Fibroblast of upper back skin (primary cell): ENCODE data around the gene AOC1.
"Not testable (repeated sequence)": the region's sequence is repeated elsewhere in the genome, so short reads cannot be mapped to it uniquely, and the experiment has no call there.

Experiments
- DNase-seq: peaks from one replicate; pipeline ENCODE4 v3.0.0-alpha.2; 2013

AOC1 gene, protein sequence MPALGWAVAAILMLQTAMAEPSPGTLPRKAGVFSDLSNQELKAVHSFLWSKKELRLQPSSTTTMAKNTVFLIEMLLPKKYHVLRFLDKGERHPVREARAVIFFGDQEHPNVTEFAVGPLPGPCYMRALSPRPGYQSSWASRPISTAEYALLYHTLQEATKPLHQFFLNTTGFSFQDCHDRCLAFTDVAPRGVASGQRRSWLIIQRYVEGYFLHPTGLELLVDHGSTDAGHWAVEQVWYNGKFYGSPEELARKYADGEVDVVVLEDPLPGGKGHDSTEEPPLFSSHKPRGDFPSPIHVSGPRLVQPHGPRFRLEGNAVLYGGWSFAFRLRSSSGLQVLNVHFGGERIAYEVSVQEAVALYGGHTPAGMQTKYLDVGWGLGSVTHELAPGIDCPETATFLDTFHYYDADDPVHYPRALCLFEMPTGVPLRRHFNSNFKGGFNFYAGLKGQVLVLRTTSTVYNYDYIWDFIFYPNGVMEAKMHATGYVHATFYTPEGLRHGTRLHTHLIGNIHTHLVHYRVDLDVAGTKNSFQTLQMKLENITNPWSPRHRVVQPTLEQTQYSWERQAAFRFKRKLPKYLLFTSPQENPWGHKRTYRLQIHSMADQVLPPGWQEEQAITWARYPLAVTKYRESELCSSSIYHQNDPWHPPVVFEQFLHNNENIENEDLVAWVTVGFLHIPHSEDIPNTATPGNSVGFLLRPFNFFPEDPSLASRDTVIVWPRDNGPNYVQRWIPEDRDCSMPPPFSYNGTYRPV

DNA sequence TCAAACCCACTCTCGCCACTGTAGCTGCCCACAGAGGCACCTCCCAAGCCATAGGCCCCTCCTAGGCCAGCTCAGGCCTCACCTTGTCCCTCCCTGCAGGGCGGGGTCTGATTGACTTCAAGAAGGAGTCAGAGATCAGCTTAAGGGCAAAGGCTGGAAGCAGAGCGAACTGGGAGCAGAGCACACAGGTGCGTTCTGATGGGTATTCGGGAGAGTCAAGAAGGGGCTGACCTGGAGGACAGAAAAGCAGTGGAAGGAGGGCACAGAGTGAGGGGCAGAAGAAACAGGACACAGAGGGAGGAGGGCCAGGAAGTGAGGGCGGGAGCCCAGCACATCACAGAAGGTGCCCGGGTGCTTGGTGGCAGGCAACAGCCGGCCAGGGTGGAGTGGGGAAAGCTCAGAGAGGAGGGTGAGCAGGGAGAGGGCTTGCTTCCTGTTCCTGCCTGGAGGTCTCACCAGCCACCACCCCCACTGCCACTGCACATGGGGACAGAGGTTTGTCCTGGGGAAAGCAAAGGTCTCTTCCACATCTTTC is at the start of gene AOC1:
Gene AOC1 (plus strand): TSS at position 147 of the 535 bp plus-strand sequence. CDS start 3,954 bp downstream, outside the sequence.
- DNase-seq, result no peak

DNA sequence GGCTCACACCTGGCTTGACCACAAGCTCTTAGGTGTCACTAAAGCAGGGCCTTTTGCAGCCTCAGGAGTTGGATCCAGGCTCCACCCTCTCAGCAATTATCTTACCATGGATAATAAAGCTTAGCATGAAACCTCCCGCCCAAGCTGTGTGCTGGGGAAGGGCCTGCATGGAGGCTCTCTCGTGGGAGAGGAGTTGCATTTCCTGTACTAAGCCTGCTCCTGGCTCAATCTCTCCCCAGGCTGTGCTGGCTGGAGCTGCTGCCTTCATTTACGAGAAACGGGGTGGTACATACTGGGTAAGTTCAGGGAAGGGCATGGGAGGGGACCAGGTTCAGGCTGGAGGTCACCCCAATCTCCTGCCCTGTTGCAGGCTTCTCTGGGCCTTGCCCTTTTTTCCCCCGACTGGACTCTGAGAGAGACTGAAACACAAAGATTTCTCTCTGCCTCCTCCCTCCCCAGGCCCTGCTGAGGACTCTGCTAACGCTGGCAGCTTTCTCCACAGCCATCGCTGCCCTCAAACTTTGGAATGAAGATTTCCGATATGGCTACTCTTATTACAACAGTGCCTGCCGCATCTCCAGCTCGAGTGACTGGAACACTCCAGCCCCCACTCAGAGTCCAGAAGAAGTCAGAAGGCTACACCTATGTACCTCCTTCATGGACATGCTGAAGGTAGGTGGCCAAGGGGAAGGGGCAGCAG is 49.0 kb upstream of the AOC1 start:
- no peak for DNase-seq

DNA sequence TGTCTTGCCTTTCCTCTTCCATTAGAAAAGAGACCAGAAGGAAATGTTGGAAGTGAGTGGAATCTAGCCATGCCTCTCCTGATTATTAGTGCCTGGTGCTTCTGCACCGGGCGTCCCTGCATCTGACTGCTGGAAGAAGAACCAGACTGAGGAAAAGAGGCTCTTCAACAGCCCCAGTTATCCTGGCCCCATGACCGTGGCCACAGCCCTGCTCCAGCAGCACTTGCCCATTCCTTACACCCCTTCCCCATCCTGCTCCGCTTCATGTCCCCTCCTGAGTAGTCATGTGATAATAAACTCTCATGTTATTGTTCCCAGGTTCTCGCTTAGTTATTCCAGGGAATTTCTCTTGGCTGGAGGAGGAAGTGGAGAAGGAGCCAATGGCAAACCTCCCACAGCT is 47.5 kb upstream of the AOC1 start:
- no peak for DNase-seq

DNA sequence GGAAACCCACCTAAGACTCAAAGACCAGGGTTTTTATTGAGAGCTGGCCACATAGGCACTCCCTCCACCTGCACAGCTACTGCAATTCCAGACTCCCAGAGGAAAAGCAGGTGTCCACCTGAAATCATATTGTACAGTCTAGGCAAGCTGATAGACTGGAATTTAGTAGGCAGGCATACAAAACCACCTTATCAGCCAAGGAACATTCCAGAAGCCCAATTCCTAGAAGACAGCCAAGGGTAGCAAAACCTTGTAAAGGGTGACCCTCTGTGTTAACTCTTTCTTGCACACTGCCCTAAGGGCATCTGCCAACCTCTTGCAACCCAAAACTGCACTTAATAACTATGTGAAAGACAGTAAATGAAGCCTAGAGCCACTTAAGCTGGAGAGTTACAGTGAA is 46.5 kb upstream of the AOC1 start:
- no peak for DNase-seq

DNA sequence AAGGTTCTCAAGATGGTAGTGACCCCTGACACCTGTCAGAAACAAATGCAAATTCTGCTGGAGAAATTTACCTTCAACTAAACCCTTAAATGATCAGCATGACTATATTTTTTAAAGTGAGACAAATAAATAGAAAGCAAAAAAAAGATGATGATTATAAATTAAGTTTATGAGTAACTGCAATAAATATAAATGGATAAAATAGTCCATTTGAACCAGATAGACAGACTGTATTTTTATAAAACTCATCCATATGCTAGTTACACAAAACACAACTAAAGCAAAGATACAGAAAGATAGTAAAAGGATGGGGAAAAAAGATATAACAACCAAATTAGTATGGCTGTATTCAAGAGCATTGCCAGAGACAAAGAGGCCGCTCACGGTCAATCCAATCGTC is 45.9 kb upstream of the AOC1 start:
- DNase-seq, result no peak

DNA sequence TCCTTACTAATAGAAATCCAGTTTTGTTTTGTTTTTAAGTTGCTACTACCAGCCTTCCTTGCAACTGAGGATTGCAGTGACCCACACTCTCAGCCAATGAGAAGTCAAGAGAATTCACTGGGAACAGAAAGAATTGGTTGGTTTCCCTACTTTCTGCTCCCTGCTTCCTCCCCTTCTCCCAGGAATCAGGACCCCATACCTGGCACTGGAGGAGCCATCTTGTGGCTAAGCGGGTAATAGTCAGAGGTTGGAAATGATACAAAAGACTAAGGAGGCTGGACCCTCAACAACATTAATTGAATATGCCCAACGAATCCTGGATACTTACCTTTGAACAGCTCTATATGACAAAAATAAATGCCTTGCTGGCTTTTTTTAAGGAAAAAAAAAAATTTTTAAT is 45.5 kb upstream of the AOC1 start:
- DNase-seq, result no peak

DNA sequence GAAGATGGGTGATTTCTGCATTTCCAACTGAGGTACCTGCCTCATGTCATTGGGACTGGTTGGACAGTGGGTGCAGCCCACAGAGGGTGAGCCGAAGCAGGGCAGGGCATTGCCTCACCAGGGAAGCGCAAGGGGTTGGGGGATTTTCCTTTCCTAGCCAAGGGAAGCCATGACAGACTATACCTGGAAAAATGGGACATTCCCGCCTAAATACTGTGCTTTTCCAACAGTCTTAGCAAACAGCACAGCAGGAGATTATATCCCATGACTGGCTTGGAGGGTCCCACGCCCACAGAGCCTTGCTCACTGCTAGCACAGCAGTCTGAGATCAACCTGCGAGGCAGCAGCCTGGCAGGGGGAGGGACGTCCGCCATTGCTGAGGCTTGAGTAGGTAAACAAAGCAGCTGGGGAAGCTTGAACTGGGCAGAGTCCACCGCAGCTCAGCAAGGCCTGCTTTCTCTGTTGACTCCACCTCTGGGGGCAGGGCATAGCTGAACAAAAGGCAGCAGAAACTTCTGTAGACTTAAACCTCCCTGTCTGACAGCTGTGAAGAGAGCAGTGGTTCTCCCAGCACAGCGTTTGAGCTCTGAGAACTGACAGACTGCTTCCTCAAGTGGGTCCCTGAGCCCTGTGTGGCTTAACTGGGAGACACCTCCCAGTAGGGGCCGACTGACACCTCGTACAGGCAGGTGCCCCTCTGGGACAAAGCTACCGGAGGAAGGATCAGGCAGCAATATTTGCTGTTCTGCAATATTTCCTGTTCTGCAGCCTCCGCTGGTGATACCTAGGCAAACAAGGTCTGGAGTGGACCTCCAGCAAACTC is 44.5 kb upstream of the AOC1 start:
- not testable (repeated sequence) for DNase-seq

DNA sequence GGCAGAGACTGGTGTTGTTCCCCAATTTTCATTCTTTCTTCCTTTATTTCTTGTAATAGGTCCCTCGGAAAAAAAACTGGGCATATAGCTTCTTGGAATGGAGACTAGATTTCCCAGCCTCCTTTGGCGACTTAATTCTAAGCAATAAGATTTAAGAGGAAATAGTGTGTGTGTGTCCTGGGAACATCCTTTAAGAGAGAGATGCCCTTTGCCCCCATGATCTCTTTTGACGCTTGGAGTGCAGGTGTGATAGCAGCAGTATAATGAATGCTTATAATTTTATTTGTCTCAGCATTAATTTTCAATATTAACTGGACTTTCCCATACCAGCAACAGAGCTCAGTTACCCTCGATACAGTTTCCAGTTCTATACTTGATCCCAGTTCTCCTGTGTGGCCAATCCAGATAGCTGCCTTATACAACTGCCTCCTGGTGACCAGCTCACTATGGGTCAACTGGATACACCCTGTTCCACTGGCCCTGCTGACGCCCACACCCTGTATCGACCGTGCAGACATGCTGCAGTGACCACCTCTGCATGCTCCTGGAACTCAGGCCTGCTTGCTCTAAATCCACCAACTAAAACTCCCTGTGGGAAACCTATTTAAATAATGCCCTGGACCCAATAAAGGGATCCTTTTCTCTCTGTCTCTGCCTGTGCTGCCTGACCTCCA is 37.9 kb upstream of the AOC1 start:
- no peak for DNase-seq

DNA sequence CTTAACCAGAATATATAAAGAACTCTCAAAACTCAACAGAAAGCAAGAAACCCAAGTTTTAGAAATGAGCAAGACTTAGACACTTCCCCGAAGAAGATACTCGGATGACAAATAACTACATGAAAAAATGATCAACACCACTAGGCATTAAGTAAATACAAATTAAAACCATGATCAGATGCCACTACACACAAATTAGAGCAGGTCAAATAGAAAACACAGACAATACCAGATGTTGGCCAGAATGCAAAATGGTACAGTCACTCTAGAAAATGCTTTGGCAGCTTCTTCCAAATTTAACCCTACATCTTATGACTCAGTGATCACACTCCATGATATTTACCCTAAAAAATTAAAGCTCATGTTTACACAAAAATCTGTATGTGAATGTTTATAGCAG is 33.3 kb upstream of the AOC1 start:
- no peak for DNase-seq

DNA sequence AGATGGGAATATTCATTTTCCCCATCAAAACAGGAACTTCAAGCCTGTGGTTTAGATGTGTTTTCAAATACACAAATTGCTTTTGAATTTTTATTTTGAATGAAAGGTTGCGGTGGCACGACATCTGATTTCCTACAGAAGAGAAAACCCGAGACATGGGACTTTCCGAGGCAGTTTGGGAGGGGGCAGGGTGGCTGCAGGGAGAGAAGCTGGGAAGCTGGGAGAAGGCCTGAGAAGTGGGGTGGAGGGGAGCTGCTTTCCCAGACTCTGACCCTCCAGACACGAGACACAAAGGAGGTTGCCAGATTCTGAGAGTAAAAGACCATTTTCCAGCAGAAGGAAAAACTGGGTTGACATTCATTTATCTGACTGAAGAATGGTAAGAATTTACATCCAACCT is 32.2 kb upstream of the AOC1 start:
- DNase-seq, result no peak

DNA sequence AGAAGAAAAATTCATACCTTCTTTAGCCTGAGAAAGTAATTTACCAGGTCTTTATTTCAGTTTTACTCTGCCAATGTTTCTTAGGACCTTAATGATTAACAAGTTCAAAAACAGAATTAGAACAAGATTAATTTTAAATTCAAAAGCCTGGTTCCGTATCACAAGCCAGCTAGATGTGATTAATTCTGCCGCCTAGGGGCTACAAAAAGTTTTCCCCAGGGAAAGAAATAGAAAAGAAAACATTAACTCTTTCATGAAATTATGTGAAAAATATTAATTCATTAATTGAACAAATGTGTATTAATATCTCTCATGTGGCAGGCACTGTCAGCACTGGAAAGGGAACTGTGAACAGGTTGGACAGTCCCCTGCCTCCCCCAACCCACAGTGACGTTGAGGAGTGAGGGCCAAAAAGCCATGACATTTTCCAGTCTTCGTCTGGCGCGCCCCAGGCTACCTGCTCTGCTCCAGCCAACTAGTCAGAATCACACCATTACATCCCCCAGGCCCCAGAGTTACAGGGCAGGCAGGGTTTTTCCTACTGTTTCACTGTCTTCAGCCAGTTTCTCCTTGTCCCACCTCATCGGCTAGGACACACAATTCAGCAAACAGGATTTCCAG is 31.6 kb upstream of the AOC1 start:
- no peak for DNase-seq

DNA sequence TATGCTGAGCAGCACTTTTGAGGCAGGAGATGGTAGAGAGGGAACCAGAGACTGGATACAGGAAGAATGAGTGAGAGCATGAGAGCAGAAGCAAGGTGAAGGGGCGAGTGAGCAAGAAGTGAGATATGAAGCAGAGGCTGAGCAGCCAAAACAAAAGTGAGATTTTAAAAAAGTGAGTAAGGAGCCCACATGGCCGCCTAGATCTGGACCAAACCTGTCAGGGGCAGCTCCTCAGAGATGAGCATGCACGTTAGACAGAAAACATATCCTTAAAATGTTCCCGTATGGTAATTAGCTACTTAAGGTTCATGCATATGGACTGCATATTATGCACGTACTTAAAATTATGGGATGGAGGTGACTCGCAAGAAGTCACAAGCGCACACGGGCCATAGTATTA is 29.3 kb upstream of the AOC1 start:
- DNase-seq, result no peak

DNA sequence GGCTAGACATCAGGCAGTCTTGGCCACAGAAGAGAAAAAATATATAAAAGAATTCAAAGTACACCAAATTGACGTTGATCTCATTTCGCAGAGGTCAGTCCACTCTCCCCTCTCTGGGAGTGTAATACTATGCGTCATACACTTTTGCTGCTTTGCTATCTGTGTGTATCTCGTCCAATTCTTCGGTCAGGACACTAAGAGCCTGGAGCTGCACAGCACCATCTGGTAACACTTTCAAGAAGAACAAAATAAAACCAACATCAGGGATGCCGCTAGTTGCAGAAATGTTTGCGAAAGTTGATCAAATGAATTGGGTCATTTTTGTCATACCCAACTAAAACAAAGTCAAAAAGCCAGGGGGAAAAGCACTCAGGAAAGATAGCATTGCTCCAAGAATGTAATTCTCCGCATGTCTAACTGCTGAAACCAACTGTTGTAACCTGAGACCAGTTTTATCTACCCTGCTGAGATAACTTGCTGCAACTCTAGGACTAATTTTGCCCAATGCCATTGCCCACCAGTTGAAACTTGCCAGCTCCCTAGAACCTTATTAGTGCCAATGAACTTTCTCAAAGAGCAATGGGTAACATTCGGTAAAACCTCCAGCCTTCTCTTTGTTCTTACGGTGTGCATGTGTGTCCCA is 28.7 kb upstream of the AOC1 start:
- DNase-seq, result no peak

DNA sequence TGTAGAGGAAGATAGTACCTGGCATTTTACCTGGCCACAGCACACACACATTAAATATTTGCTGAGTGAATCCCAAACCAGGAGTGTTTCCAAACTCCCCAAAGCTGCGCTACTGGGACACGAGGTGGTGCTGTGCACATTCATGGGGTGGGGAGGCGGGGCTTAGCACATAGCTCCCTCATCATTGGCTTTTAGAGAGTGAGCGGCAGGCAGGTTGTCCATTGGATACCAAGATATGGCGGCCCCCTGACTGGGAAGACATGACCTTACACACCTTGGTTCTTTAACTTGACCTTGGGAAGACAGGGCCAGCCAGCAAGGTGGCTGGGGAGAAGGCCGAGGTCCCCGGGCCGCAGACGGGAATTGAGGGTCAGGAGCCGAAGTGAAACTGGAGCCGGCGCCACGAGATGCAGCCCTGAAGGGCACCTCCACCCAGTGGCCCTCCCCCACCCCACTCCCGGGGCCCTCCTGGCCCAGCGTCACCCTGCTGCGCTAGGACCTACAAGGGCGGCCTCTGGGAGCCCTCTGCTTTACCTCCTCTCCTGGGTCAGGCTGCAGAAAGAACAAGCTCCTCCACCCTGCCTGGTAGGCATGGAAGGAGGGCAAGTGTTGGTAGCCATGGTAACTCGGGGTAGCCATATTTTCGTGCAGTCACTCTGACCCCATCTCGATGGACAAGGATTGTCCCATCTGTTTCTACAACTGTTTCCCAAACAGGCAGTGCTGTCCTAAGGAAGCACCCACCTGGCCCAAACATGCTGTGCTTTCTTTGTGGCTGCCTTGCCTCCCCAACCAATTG is 27.7 kb upstream of the AOC1 start:
- DNase-seq, result no peak

DNA sequence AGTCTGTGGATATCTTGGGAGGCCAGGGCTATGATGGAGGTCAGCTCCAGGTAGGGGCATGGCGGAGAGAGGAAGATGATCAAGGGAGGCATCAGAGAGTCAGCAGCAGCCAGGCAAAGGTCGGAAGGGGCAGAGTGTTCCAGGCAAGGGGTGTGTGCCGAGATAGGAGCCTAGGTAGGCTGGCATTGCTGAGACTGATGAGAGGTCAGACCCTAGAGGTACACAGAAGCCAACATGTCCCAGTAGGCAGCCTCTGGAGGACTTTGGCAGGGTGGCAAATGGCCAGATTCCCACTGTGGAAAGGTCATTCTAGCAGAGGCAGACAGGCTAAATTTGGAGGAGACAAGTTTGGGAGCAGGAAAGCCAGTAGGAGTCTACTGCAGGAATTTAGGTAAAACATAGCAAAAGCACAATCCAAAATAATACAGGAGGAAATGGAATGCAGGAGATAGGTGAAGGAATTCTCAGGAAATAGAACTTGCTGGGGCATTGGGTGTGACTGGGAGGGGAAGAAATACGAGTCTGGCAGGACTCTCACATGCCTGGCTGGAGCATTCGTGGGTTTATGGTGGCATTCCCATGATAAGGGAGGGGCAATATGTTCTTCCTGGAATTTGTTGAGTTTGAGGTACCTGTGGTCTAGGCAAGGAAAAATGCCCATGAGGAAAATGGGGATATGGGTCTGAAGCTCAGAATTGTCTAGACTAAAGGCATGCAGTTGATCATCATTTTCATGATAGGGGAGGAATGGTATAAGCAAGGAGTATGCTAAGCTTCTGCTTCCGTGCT is 26.1 kb upstream of the AOC1 start:
- no peak for DNase-seq

DNA sequence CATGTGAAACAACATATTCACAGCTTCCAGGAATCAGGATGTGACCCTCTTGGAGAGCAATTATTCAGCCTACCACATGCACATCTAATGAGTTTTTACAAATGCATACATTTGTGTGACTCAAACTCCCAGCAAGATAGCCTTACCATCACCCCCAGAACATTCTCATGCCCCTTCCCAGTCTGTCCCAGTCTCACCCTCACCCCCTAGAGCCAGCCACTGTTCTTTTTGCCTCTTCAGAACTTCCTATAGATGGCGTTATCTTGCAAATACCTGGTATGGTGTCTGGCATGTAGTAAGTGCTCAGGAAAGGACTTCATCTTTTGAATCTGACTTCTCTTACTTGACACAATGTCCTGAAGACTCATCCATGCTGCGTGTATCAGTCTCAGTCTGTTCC is 23.9 kb upstream of the AOC1 start:
- no peak for DNase-seq

DNA sequence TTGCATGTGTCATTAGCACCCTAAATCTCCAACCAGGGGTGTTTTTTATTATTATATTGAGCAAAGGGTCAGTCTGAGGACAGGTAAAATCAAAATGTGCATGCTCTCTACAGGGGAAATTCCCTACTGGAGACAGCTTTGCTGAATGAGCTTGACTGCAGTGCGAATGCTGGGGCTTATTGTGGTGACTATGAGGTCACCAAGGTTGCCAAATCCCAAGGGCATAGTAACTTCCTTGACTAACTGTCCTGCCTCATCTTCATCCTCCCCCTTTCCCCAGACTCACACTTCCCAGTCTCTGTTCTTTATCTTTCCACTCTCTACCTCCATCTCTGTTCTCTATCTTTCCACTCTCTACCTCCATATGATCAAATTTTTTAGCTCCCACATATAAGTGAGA is 22.9 kb upstream of the AOC1 start:
- DNase-seq, result no peak

DNA sequence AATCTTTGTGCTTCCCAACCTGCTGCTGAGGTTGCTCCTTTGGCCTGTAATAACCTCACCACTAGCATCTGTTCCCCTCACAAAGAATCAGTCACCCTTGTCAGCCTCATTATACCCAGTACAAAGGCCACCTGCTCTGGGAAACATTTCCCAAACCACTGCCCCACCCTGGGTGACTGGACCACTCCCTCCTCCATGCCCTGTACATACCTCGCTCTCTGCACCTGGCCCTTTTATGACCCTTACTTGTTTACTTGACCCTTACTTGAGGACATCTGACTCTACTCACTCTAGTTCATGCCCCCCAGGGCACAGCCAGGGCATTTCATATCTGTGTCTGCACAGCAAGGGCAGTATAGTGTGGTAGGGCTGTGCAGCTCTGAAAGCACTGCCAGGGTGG is 21.4 kb upstream of the AOC1 start:
- no peak for DNase-seq

DNA sequence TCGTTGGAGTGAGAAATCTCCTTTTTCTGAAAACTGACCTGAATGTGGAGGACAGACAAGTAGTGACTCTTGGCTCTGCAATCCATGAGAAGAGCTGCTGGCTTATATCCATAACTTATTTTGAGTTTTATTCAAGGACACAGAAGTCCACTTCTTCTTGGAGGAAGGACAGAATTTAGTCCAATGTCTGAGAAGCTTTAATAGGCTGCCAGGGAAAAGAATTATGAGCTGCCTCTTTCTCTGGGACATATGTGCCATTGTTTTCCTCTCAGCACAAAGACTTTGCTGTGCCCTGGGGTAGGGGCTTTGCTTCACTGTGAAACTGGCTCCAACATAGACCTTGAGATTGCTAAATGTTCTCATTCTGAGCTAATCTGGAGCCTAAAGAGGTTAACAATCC is 20.5 kb upstream of the AOC1 start:
- DNase-seq, result no peak
